Activated CD4-positive, CD25-positive, alpha-beta regulatory T cell treated with anti-CD3 and anti-CD28 coated beads, Interleukin-2, amount 50 U/mL, for 72 hours (primary cell): ENCODE measurements around the gene NET1.
"Not testable (repeated sequence)": the region's sequence is repeated elsewhere in the genome, so short reads cannot be mapped to it uniquely, and the experiment has no call there.

Source experiments
- DNase-seq: peaks from one replicate; pipeline ENCODE4 v3.0.0; 2021

The NET1 gene

DNA sequence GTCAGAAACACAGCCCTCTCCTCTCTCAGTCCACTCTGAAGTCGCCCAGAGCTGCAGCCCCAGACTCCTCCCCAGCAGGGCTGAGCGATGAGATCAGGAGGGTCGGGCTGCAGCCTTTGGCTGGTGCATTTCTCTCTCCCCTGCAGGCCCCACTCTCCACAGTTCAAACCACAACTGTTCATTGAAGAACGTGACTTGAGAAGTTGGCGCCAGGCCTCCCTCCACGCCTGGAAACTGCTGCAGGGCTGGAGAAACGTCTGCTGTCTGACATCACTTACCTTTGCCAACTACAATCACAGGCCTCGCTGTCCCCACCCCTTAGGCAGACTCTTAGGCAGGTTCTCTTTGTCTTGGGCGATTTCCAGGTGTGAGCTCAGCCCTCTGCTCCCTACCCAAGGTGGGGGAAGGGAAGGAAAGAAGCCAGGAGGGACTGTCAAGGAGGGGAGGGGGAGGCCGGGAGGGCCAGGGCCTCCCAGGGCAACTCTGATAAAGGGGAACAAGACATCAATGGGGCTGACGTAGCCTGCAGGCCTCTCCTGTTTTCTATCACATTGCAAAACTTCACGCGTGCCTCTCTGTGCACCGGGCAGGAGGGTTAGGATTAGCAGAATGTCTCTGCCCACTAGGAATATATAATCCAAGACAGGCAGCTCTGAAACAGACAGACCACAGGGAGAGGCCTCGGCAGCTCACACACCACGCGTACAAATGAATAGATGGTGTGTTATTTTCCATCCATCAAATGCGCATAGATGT lies 54.3 kb downstream of the NET1 start:
- DNase-seq = no peak

DNA sequence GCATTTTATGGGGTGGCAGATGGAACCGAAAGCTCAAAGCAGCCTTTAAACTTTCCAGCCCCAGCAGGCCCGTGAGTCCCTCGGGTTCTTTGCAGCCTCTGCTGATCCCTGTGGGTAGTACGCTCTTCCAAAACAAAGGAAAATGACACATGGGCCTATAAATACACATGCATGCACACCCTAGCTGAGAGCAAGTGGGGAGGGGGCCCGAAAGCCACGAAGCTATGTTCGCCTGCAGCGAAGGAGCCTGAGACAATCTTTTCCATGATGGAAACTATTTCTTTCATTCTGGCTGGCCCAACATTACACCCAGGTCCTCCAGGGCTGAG lies 54.8 kb downstream of the NET1 start:
- no peak for DNase-seq

DNA sequence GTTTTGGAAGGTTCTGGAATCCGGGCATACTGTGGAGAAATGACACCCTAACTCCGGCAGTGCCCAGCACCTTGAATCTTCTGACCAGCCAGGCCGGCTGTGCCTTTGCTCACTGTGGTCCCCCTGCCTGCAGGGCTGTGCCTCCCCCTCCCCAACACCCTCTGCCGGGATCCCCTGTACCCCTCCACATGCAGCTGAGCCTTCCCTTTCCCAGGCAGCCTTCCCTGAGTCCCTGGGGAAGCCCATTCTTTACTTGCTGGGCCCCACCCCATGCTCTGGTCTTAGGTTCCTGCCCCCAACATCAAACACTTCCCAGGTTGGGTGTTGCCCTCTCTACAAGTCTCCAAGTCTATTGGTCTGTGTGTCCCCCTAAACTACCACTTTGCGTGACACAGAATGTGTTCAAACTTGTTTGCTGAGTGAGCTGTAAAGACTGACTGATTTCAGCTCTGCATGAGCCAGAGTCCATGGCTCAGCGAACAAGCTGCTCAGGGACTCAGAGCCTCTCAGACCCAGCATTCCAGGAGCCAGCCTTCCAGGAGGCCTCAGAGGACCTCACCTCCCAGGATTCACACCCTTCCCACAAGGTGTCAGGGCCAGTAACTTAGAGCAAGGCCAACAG lies 55.4 kb downstream of the NET1 start:
- no peak for DNase-seq

- no peak for DNase-seq
Observed at GRCh38 chr10:5468262-5469106, 56.1 kb downstream of the NET1 start.

DNA sequence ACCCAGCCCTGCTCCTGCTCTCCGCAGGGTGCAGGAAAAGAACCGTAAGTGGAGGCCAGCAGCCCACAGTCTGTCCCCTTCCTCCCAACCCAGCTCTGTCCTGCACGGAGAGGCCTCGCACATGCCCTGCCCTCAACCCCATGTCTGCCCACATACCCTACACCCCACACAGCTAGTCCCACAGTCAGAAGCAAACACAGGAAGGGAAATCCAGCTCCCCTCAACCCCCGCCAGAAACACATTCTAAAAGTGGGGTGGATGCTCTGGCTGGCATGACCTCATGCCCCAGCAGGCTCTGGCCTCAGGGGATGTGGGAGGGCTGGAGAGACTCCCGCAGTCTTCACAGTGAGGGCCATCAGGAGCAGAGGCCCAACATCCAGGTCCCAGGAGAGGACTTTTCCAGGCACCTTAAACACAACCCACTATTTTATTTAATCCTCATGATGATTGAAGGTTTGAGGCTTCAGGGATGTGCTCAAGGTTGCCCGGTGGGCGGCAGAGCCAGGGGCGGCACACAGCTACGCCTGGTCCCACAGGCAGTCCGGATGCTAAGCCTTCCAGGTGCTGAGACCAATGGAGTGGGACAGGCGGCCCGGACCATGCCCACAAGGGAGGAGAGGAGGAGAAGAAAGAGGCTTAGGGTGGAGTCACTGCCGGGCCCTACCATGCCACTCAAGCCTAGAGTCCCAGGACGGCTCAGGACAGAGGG lies 57.1 kb downstream of the NET1 start:
- DNase-seq = no peak

- DNase-seq = no peak
Observed at GRCh38 chr10:5470062-5470751, 57.9 kb downstream of the NET1 start.

GRCh38 chr10:5474642-5475041 lies 62.3 kb downstream of the NET1 start:
- not testable (repeated sequence) for DNase-seq

DNA sequence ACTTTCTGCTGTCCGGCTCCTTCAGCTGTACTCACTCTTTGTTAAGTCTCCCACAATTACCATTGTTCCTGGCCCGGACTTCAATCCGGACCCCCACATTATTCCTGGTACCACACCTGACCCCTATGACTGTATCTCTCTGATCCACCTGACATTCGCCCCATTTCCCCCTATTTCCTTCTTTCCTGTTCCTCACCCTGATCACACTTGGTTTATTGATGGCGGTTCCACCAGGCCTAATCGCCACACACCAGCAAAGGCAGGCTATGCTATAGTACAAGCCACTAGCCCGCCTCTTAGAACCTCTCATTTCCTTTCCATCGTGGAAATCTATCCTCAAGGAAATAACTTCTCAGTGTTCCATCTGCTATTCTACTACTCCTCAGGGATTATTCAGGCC lies 62.7 kb downstream of the NET1 start:
- DNase-seq = not testable (repeated sequence)

DNA sequence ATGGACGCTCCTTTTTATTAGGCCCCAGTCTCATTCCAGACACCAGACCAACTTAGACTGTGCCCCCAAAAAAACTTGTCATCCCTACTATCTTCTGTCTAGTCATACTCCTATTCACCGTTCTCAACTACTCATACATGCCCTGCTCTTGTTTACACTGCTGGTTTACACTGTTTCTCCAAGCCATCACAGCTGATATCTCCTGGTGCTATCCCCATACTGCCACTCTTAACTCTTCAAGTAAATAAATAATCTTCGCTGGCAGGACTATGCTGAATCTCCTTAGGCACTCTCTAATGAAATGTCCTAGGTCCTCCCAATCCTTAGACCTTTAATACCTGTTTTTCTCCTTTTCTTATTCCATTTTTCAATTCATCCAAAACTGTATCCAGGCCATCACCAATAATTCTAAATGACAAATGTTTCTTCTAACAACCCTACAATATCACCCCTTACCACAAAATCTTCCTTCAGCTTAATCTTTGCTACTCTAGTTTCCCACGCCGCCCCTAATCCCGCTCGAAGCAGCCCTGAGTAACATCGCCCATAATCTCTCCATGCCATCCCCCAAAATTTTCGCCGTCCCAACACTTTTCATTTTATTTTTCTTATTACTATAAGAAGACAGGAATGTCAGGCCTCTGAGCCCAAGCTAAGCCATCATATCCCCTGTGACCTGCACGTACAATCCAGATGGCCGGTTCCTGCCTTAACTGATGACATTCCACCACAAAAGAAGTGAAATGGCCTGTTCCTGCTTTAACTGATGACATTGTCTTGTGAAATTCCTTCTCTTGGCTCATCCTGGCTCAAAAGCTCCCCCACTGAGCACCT lies 63.8 kb downstream of the NET1 start:
- not testable (repeated sequence) for DNase-seq

DNA sequence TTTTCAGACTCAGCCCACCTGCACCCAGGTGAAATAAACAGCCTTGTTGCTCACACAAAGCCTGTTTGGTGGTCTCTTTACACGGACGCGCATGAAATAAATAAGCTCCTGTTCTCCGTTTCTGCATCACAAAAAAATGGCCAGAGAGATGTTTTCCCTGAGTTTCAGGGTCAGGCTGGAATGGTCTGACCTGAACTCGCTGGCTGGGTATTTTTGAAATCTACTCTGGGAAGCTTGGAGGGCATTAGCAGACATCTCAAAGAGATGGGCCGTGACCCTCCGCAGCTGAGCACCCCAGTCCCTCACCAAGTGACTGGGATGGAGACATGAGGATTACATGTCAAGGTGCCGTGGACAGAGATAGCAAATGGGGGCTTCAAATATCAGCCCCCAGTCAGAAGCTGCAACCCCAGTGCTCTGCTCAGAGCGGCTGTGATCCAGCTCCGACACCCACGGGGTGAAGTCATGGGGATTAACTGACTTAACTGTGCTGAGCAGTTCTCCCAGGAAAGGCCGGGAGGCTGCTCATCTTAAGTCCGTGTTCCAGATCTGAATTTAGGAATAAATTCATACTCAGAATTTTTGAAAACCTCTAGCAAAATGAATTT lies 64.7 kb downstream of the NET1 start:
- no peak for DNase-seq

DNA sequence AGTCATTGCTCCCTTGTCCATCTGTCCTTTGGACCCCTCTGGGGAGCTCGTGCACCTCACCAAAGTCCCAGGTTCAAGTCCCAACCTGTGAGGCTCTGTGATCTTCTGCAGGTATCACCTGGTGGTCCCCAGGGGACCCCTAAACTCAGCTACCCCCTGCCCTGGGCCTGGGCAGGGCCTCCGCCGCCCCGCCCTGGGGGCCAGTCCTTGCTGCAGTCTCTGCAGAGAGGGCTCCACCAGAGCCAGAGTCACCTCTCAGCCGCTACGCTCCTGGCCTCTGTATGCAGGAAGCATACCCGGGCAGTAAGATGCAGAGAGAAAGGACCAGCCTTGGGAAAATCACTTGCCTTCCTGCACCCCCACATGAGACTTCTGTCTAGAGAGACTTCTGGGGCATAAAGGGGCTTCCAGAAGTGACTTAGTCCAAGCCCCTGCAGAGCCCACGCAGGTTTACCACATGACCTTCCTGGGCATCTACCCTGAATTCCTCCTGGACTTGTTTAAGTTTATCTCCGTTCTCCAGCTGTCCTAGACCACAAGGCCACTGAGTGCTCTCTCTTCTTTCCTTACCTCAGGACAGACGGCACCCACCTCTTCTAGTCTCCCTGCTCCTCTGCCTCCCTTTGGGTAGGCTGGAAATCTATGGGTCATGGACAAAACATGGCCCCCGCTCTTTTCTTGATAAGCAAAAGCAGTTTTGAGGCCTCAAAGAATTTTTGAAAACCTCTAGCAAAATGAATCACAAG lies 65.8 kb downstream of the NET1 start:
- DNase-seq = no peak

GRCh38 chr10:5478694-5479305 lies 66.4 kb downstream of the NET1 start:
- DNase-seq = no peak

DNA sequence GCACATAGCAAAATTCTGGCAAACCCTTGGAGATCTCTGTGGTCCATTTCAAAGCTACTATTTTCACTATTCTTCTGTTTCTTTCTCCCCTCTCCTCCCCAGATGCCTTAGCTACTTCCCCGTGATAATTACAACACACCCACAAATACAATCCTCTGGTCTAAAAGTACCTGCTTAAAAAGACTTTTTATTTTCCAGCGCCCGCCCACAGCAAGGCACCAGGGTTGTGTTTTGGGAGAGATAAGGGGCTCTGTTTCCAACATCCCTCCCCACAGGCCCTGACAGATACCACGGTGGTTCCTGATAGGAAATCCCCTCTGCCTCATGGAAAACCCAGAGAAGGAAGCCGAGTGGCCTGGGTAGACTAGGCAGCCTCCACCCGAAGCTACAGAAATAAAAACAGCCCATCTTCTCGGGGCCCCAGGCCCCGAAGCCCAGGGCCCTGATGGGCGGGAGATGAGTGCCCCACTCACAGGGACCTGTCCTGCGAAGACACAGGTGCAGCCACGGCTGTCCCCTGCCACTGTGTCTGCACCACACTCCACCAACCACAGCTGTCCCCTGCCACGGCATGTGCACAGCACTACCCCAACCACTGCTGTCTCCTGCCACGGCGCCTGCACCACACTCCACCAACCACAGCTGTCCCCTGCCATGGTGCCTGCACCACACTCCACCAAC lies 67.3 kb downstream of the NET1 start:
- DNase-seq = no peak

- no peak for DNase-seq
Observed at GRCh38 chr10:5480162-5480941, 68.0 kb downstream of the NET1 start.

DNA sequence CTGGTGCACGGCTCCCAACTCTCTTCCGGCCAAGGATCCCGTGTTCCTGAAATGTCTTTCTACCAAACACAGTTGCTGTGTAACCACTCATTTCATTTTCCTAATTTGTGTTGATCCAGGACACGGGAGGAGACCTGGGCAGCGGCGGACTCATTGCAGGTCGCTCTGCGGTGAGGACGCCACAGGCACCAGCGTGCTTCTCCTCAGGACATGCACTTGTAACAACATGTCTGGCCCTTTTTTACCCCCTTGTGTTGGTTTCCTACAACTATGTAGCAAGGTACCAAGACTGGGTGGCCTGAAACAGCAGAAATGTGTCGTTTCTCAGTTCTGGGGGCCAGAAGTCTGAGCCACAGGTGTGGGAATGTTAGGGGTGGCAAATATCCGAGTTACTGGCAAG lies 68.8 kb downstream of the NET1 start:
- no peak for DNase-seq

DNA sequence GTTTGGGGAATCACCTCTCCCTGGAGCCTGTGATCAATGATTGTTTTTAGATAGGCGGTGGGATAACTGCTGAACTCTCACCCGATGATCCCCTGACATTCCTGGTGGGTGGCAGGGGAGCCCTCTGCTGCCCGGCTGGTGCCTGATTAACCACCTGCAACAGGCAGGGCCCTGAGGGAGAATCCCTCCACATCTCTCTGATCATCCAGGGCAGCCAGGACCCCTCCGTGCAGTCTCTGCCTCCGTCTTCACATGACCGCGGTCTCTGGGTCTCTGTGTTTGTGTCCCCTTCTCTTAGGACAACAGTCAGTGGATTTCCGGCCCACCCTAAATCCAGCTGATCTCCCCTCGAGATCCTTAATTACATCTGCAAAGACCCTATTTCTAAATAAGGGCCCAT lies 69.7 kb downstream of the NET1 start:
- DNase-seq = no peak

- DNase-seq = no peak
Observed at GRCh38 chr10:5484205-5484604, 71.8 kb downstream of the NET1 start.

- no peak for DNase-seq
Observed at GRCh38 chr10:5485290-5485689, 72.9 kb downstream of the NET1 start.
